Left lung (tissue), 10 donors: ENCODE measurements around the gene POLG2. TPM values are rescaled to one million over a fixed set of nuclear protein-coding genes. Genes with fewer than 3 reads are reported as not detected.

Source experiments
- ATAC-seq: fragments of 200-7000 bp; cut with Tn5 transposase; one replicate; pipeline ENCODE4 v1.9.1; 2020; ENCODE audit warnings: moderate library complexity
- DNase-seq, 4 donors: peaks; one replicate each; pipeline ENCODE4 v3.0.0-alpha.2; 2013 to 2020
- H3K27ac ChIP-seq, 2 donors: fragments of 200-600 bp; sonication (generic) in 1 of 2; one replicate each; pipeline versions ENCODE4 v1.5.0 to v1.8.0; 2020 to 2021
- H3K27me3 ChIP-seq, 2 donors: fragments of 200-600 bp; sonication (generic) in 1 of 2; one replicate each; pipeline versions ENCODE4 v1.5.0 to v1.8.0; 2020 to 2021
- H3K36me3 ChIP-seq, 2 donors: fragments of 200-600 bp; sonication (generic) in 1 of 2; one replicate each; pipeline versions ENCODE4 v1.5.0 to v1.8.0; 2020 to 2021
- H3K4me1 ChIP-seq, 2 donors: fragments of 200-600 bp; one replicate each; pipeline ENCODE4 v1.8.0; 2021
- H3K4me3 ChIP-seq, 2 donors: fragments of 200-600 bp; sonication (generic) in 1 of 2; one replicate each; pipeline versions ENCODE4 v1.5.0 to v1.8.0; 2020 to 2021; ENCODE audit warnings: mild to moderate bottlenecking in 1 of 2
- H3K9me3 ChIP-seq, 2 donors: fragments of 200-600 bp; sonication (generic) in 1 of 2; one replicate each; pipeline versions ENCODE4 v1.5.0 to v1.8.0; 2020 to 2021
- intact Hi-C, 2 donors: fragments of 100-400 bp; cut with DNase I; formaldehyde crosslinking; loops; one replicate each; pipeline versions ENCODE4 v1.11.2 to v1.14.2; 2022
- polyA plus RNA-seq, 6 donors: library from polyadenylated mRNA; unstranded; fragments of 120-200 nt; gene quantifications; one replicate each; pipeline ENCODE4 v1.2.1, GENCODE V29; 2013; ENCODE audit not compliant: insufficient read length in 6 of 6
- total RNA-seq, 2 donors: library from RNA; stranded (reverse); fragmentation: NEBNext Ultra II Directional; extraction: Animal tissue kit (Norgen Biotek cat#: 25700); gene quantifications; one replicate each; pipeline ENCODE4 v1.2.1, GENCODE V29; 2021
- TF ChIP-seq, protein P1 (sequence below), 2 donors: fragments of 200-600 bp; sonication (generic) in 1 of 2; IDR thresholded peaks; one replicate each; pipeline versions ENCODE4 v1.5.0 to v1.8.0; 2021; ENCODE audit warnings: antibody characterized with exemption in 2 of 2
- donor health status: DM: no; HTN: yes; CAD: no.
- donor health status: DM: no; HTN: no; CAD: no.

The POLG2 gene
- total and polyA plus RNA-seq, 8 donors = 12.6 to 60.6 (median 48.5) TPM

DNA sequence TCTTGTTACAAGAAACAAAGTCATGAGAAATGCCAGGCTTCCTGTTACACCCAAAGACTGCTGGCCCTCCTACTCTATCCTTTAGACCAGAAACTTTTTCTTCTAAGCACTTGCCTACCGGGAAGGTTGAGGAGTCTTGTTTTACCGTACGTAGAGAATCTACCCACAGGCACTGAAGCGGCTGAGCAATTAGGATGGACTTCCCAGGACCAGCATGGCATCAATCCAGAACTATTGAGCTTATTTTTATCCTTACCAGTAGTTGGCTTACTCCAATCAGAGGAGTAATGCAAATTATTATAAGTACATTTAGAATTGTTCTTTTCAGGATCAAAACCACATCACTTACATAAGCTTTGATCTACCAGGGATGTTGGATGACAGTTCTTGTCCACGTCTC, 35.6 kb upstream of the POLG2 start:
- intact Hi-C loops = no loop called here
- TF ChIP-seq, protein P1, sequence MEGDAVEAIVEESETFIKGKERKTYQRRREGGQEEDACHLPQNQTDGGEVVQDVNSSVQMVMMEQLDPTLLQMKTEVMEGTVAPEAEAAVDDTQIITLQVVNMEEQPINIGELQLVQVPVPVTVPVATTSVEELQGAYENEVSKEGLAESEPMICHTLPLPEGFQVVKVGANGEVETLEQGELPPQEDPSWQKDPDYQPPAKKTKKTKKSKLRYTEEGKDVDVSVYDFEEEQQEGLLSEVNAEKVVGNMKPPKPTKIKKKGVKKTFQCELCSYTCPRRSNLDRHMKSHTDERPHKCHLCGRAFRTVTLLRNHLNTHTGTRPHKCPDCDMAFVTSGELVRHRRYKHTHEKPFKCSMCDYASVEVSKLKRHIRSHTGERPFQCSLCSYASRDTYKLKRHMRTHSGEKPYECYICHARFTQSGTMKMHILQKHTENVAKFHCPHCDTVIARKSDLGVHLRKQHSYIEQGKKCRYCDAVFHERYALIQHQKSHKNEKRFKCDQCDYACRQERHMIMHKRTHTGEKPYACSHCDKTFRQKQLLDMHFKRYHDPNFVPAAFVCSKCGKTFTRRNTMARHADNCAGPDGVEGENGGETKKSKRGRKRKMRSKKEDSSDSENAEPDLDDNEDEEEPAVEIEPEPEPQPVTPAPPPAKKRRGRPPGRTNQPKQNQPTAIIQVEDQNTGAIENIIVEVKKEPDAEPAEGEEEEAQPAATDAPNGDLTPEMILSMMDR (IDR thresholded peaks at IDR 0.05) = no peak
- H3K9me3 ChIP-seq = no peaks in the 10 kb centered on the region
- H3K27me3 ChIP-seq = no peaks in the 10 kb centered on the region
- DNase-seq = no peak
- H3K36me3 ChIP-seq = peaks cover 0 to 97% of the 10 kb centered on the region in 2 donors
- no peaks in the 10 kb centered on the region for H3K4me1 ChIP-seq
- H3K4me3 ChIP-seq = no peak overlapping the region
- H3K27ac ChIP-seq = peak overlapping the region in 1 of 2 donors; percentile 8
- ATAC-seq = no peak

DNA sequence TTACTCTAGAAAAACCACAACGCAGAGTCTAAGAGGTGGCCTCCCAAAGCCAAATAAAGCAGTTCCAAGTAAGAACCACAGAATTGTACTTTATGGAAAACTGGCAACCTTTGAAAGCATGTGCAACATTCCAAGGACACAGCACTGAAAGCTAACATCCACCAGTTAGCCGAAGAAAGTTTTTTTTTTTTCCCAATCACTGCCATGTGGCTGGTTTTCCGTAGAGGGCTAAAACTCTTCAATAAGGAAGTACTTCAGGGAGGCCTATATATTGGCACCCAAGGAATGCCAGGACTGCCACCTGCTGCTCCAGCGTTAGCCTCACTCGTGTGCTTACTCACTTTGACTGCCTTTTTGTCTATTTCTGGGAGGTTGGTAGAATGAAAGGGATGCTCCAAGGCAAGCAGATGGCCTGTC, 35.1 kb upstream of the POLG2 start:
- DNase-seq = no peak
- TF ChIP-seq, protein P1 (IDR thresholded peaks at IDR 0.05) = no peak
- Histone ChIP-seq H3K36me3 (peaks cover 0 to 97% of the 10 kb centered on the region in 2 donors), H3K4me3 (no peak overlapping the region), H3K4me1 (no peaks in the 10 kb centered on the region), H3K27ac (peak overlapping the region in 1 of 2 donors; percentile 8), H3K27me3 (no peaks in the 10 kb centered on the region), H3K9me3 (no peaks in the 10 kb centered on the region)
- ATAC-seq = peak; percentile 80
- intact Hi-C loops = no loop called here

DNA sequence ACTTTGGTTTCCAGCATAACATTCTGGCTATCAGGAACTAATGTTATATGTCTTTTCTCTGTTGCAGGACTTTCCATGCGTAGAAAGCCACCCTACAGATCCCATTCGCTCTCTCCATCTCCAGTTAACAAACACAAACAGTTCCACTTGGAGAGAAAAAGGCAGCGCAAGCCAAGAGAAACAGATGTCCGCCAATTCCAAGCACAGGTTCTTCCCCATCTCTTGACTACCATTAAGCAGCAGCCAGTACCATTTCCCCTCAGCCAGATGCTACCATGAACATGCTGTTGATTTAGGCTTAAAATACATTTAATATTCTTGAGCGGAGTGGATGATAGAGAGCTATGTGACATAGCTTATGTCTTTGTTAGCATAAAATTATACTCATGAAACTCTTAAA, 32.4 kb upstream of the POLG2 start:
- ATAC-seq = no peak
- H3K36me3 ChIP-seq = peaks cover 0 to 98% of the 10 kb centered on the region in 2 donors

DNA sequence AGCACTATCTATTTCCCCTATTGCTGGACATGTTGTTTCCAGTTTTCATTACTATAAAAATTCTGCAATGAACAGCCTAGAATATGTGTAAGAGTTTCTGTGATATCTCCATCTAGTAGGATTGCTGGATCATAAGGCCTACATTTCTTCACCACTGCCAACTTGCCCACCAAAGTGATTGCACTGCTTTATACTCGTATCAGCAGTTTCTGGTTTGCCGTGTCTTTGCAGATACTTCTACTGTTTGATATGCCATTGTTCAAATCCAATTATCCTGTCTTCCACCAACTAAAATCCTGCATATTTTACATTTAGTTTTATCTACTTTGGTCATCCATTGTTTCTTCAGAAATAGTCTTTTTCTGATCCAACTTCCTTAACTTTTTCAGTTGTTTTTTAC, 31.1 kb upstream of the POLG2 start:
- H3K4me3 ChIP-seq = no peak overlapping the region
- no peaks in the 10 kb centered on the region for H3K4me1 ChIP-seq
- H3K27ac ChIP-seq = no peak overlapping the region
- DNase-seq (no peak), ATAC-seq (no peak)
- H3K27me3 ChIP-seq = no peaks in the 10 kb centered on the region
- H3K36me3 ChIP-seq = peaks cover 0 to 98% of the 10 kb centered on the region in 2 donors
- intact Hi-C loops = no loop called here
- no peaks in the 10 kb centered on the region for H3K9me3 ChIP-seq
- TF ChIP-seq, protein P1 (IDR thresholded peaks at IDR 0.05) = no peak

More for the DNA sequence above, 32.4 kb upstream of the POLG2 start:
- TF ChIP-seq, protein P1 (IDR thresholded peaks at IDR 0.05) = no peak
- H3K27ac ChIP-seq = no peak overlapping the region
- no peak overlapping the region for H3K4me3 ChIP-seq
- no peaks in the 10 kb centered on the region for H3K27me3 ChIP-seq
- no peaks in the 10 kb centered on the region for H3K9me3 ChIP-seq
- intact Hi-C loops = no loop called here
- H3K4me1 ChIP-seq = no peaks in the 10 kb centered on the region
- DNase-seq = no peak

DNA sequence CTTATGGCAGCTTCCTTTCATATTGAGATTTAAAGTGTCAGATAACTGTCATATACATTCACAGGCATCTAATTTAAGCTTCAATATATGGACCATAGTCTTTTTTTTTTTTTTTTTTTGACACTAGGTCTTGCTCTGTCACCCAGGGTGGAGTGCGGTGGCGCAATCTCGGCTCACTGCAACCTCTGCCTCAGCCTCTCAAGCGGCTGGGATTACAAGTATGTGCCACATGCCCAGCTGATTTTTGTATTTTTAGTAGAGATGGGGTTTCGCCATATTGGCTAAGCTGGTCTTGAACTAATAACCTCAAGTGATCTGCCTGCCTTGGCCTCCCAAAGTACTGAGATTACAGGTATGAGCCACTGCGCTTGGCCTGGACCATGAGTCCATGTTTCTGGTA, 23.5 kb upstream of the POLG2 start:
- intact Hi-C loops = no loop called here
- Histone ChIP-seq H3K9me3 (no peaks in the 10 kb centered on the region), H3K4me1 (no peaks in the 10 kb centered on the region), H3K27ac (no peak overlapping the region), H3K27me3 (no peaks in the 10 kb centered on the region), H3K36me3 (peaks cover 0 to 100% of the 10 kb centered on the region in 2 donors), H3K4me3 (no peak overlapping the region)
- ATAC-seq (no peak), DNase-seq (no peak)
- TF ChIP-seq, protein P1 (IDR thresholded peaks at IDR 0.05) = no peak
